PC-9 (cell line): ENCODE results near the gene AQP9.

Experiments
- CTCF ChIP-seq: fragments of 200-600 bp; sonication (generic); conservative IDR thresholded peaks from 2 replicates; pipeline ENCODE4 v1.6.1; 2017; ENCODE audit warnings: mixed run types, antibody characterized with exemption, mild to moderate bottlenecking, moderate library complexity
- EZH2 ChIP-seq: fragments of 200-600 bp; sonication (generic); IDR thresholded peaks from 2 replicates; pipeline ENCODE4 v1.8.0; 2017; ENCODE audit warnings: antibody characterized with exemption, low read depth

DNA sequence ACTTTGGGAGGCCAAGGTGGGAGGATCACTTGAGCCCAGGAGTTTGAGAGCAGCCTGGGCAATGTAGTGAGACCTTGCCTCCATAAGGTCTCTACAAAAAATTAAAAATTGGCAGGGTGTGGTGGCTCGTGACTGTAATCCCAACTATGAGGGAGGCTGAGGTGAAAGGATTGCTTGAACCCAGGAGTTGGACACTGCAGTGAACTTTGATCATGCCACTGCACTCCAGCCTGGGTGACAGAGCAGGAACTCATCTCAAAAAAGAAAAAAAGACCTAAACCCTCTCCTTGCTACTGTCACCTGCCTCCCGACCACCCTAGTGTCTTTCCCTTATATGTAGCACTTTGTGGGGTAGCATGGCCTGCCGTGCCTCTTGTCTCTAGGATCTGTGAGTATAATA, 23.8 kb upstream of the AQP9 start:
- TF ChIP-seq CTCF, result no peak
- TF ChIP-seq EZH2, result no peak
